ENCODE data around the gene GRAMD4. TPM values are rescaled to one million over a fixed set of nuclear protein-coding genes. Genes with fewer than 3 reads are reported as not detected.

The GRAMD4 gene
- total and polyA plus RNA-seq, 10 of the 15 experiments (the other 5 are each of a cell fraction or from before 2014, with no cell fraction given): 0.21 to 45.5 (median 10.6) TPM

DNA sequence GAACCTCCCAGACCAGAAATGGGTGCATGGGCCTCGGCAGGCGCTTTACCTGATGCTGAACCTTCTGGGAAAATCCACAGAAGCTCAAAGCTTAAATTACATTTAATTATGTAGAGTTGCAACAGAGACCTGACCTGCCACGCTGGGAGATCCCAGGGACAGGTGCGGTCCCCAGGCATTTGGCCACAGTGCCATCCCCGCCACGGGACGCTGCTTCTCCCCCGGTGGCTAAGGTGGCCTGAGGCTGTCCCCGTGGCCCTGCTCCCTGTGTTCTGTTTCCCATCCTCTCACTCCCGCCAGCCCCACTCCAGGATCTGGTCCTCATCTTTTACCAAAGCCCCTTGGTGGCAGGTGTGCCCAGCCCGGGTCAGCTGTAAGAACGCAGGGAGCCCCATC is 39.6 kb downstream of the GRAMD4 start:
- H3K79me2 ChIP-seq (ENCODE audit: control insufficient read depth, insufficient read depth, low read length): no peaks in the 10 kb centered on the region
- no peak overlapping the region for H3K4me2 ChIP-seq (ENCODE audit: control insufficient read depth, insufficient read depth)
- no peaks in the 10 kb centered on the region for H4K20me1 ChIP-seq (ENCODE audit: control insufficient read depth, insufficient read depth)
- ChIA-PET POLR2A (no interaction called here), RAD21 (ENCODE audit: unreplicated experiment) (no interaction called here), CTCF (no interaction called here), SMC1A (ENCODE audit: uncharacterized antibody, unreplicated experiment) (no interaction called here)
- H3K4me3 ChIP-seq: no peak overlapping the region
- H3K9ac ChIP-seq (ENCODE audit: control insufficient read depth, insufficient read depth, low read length): no peak overlapping the region
- H3K27me3 ChIP-seq (replicated peaks in 1 of 2; ENCODE audit: control insufficient read depth in 2 of 2, insufficient read depth in 2 of 2, low read length in 1 of 2): no peaks in the 10 kb centered on the region
- no peaks in the 10 kb centered on the region for H3K9me3 ChIP-seq (replicated peaks; ENCODE audit: control insufficient read depth, insufficient read depth, low read length)
- ATAC-seq (no peak), DNase-seq (ENCODE audit: low read depth, low spot score) (no peak), FAIRE-seq (no peak)
- no peak overlapping the region for H2AFZ ChIP-seq (ENCODE audit: control insufficient read depth, low read depth, low read length)
- no peak overlapping the region for H3K27ac ChIP-seq (ENCODE audit: control insufficient read depth, insufficient read depth)
- 83% methylated on average over 12 of the region's 12 CpGs for WGBS (ENCODE audit: insufficient coverage, insufficient replicate concordance, low lambda C conversion rate, missing lambda C conversion rate)
- intact Hi-C loops (cut with micrococcal nuclease; ENCODE audit: unreplicated experiment): no loop called here
- no peaks in the 10 kb centered on the region for H3K4me1 ChIP-seq (ENCODE audit: control insufficient read depth, insufficient read depth, low read length)
- BruUV-seq (replicated peaks): no TSS peak
- in situ Hi-C loops (cut with MboI): no loop called here
- peaks cover 0 to 15% of the 10 kb centered on the region in 2 experiments; a peak in 3 of 4 replicates for H3K36me3 ChIP-seq (ENCODE audit: control insufficient read depth in 2 of 2, insufficient read depth in 2 of 2, low read length in 1 of 2)
- TF ChIP-seq CHD1 (IDR thresholded peaks at IDR 0.05; ENCODE audit: low read depth, low read length) (no peak), RUNX3 (IDR thresholded peaks at IDR 0.05; ENCODE audit: low read length) (no peak), ZNF274 (IDR thresholded peaks at IDR 0.05; ENCODE audit: insufficient read depth, insufficient read length) (no peak), MTA2 (IDR thresholded peaks at IDR 0.05; ENCODE audit: low read depth) (no peak), FOXK2 (IDR thresholded peaks at IDR 0.05) (no peak), NFIC (IDR thresholded peaks at IDR 0.05; ENCODE audit: low read depth, low read length) (no peak), KAT2A (conservative IDR thresholded peaks at IDR 0.05; ENCODE audit: control insufficient read depth, low read depth, low read length) (no peak), CBFB (IDR thresholded peaks at IDR 0.05; ENCODE audit: low read depth) (no peak), HCFC1 (IDR thresholded peaks at IDR 0.05; ENCODE audit: low read length) (no peak), TAF1 (IDR thresholded peaks at IDR 0.05; ENCODE audit: borderline replicate concordance, low read depth, low read length) (no peak), KDM1A (IDR thresholded peaks at IDR 0.05; ENCODE audit: borderline replicate concordance) (no peak), ZZZ3 (IDR thresholded peaks at IDR 0.05; ENCODE audit: control insufficient read depth, insufficient read length, low read depth) (no peak)
- TF ChIP-seq, protein P1, sequence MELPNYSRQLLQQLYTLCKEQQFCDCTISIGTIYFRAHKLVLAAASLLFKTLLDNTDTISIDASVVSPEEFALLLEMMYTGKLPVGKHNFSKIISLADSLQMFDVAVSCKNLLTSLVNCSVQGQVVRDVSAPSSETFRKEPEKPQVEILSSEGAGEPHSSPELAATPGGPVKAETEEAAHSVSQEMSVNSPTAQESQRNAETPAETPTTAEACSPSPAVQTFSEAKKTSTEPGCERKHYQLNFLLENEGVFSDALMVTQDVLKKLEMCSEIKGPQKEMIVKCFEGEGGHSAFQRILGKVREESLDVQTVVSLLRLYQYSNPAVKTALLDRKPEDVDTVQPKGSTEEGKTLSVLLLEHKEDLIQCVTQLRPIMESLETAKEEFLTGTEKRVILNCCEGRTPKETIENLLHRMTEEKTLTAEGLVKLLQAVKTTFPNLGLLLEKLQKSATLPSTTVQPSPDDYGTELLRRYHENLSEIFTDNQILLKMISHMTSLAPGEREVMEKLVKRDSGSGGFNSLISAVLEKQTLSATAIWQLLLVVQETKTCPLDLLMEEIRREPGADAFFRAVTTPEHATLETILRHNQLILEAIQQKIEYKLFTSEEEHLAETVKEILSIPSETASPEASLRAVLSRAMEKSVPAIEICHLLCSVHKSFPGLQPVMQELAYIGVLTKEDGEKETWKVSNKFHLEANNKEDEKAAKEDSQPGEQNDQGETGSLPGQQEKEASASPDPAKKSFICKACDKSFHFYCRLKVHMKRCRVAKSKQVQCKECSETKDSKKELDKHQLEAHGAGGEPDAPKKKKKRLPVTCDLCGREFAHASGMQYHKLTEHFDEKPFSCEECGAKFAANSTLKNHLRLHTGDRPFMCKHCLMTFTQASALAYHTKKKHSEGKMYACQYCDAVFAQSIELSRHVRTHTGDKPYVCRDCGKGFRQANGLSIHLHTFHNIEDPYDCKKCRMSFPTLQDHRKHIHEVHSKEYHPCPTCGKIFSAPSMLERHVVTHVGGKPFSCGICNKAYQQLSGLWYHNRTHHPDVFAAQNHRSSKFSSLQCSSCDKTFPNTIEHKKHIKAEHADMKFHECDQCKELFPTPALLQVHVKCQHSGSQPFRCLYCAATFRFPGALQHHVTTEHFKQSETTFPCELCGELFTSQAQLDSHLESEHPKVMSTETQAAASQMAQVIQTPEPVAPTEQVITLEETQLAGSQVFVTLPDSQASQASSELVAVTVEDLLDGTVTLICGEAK (IDR thresholded peaks at IDR 0.05; ENCODE audit: borderline replicate concordance): no peak
- TF ChIP-seq, protein P2, sequence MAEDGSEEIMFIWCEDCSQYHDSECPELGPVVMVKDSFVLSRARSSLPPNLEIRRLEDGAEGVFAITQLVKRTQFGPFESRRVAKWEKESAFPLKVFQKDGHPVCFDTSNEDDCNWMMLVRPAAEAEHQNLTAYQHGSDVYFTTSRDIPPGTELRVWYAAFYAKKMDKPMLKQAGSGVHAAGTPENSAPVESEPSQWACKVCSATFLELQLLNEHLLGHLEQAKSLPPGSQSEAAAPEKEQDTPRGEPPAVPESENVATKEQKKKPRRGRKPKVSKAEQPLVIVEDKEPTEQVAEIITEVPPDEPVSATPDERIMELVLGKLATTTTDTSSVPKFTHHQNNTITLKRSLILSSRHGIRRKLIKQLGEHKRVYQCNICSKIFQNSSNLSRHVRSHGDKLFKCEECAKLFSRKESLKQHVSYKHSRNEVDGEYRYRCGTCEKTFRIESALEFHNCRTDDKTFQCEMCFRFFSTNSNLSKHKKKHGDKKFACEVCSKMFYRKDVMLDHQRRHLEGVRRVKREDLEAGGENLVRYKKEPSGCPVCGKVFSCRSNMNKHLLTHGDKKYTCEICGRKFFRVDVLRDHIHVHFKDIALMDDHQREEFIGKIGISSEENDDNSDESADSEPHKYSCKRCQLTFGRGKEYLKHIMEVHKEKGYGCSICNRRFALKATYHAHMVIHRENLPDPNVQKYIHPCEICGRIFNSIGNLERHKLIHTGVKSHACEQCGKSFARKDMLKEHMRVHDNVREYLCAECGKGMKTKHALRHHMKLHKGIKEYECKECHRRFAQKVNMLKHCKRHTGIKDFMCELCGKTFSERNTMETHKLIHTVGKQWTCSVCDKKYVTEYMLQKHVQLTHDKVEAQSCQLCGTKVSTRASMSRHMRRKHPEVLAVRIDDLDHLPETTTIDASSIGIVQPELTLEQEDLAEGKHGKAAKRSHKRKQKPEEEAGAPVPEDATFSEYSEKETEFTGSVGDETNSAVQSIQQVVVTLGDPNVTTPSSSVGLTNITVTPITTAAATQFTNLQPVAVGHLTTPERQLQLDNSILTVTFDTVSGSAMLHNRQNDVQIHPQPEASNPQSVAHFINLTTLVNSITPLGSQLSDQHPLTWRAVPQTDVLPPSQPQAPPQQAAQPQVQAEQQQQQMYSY (CRISPR knock-in tag; IDR thresholded peaks at IDR 0.05): no peak
- TF ChIP-seq, protein P3, sequence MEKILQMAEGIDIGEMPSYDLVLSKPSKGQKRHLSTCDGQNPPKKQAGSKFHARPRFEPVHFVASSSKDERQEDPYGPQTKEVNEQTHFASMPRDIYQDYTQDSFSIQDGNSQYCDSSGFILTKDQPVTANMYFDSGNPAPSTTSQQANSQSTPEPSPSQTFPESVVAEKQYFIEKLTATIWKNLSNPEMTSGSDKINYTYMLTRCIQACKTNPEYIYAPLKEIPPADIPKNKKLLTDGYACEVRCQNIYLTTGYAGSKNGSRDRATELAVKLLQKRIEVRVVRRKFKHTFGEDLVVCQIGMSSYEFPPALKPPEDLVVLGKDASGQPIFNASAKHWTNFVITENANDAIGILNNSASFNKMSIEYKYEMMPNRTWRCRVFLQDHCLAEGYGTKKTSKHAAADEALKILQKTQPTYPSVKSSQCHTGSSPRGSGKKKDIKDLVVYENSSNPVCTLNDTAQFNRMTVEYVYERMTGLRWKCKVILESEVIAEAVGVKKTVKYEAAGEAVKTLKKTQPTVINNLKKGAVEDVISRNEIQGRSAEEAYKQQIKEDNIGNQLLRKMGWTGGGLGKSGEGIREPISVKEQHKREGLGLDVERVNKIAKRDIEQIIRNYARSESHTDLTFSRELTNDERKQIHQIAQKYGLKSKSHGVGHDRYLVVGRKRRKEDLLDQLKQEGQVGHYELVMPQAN (conservative IDR thresholded peaks at IDR 0.05): no peak
- TF ChIP-seq, protein P4, sequence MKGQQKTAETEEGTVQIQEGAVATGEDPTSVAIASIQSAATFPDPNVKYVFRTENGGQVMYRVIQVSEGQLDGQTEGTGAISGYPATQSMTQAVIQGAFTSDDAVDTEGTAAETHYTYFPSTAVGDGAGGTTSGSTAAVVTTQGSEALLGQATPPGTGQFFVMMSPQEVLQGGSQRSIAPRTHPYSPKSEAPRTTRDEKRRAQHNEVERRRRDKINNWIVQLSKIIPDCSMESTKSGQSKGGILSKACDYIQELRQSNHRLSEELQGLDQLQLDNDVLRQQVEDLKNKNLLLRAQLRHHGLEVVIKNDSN (IDR thresholded peaks at IDR 0.05; ENCODE audit: borderline replicate concordance, extremely low read length, insufficient read depth, low read depth, low read length): no peak
